ENCODE results near the gene TP63. TPM values are rescaled to one million over a fixed set of nuclear protein-coding genes. Genes with fewer than 3 reads are reported as not detected.

Gene TP63
- total and polyA plus RNA-seq, 2 donors (not counting 3 experiments of a cell fraction or from before 2014, with no cell fraction given): not detected

DNA sequence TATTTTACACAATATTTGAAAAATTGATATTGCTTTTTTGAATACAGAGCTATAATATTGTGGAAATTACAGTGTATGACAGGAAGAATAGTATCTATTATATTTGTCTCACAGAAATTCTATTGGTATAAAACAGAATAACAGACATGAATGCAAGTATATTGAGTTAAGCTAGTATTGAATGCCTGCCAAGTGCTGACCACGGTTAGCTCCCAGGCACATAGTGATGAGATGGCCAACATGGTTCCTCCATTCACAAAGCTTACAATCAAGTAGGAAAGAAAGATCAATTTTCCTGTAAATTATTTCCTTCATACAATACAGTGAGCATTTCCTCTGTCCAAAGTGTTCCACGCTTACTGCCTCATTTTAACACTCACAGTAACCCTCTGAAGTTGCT lies 67.6 kb downstream of the TP63 start:
- Histone ChIP-seq H4K20me1 (replicated peaks; ENCODE audit: control insufficient read depth, extremely low read depth, insufficient read depth, low read length) (no peaks in the 10 kb centered on the region), H3K4me3 (replicated peaks in 1 of 3; ENCODE audit: insufficient read depth in 1 of 3, low read depth in 1 of 3, low read length in 3 of 3) (no peak overlapping the region), H3K9ac (replicated peaks; ENCODE audit: extremely low read depth, insufficient read depth, low read length) (no peak overlapping the region), H3K9me1 (replicated peaks; ENCODE audit: control insufficient read depth, extremely low read depth, insufficient read depth, low read length) (no peaks in the 10 kb centered on the region), H3K79me2 (ENCODE audit: control insufficient read depth, insufficient read depth, low read length) (no peaks in the 10 kb centered on the region), H3K4me1 (ENCODE audit: control insufficient read depth, extremely low read depth, insufficient read depth, low read length) (no peaks in the 10 kb centered on the region), H3K27me3 (ENCODE audit: control insufficient read depth in 2 of 2, insufficient read depth in 2 of 2, low read length in 2 of 2) (no peaks in the 10 kb centered on the region), H3K4me2 (ENCODE audit: insufficient read depth, low read length) (no peak overlapping the region), H3K9me3 (replicated peaks; ENCODE audit: control insufficient read depth, insufficient read depth, low read length) (no peaks in the 10 kb centered on the region), H3K27ac (ENCODE audit: insufficient read depth, low read depth, low read length) (no peak overlapping the region), H3K36me3 (ENCODE audit: control insufficient read depth in 2 of 2, extremely low read depth in 1 of 2, insufficient read depth in 2 of 2, low read length in 2 of 2) (no peaks in the 10 kb centered on the region), H2AFZ (ENCODE audit: low read depth, low read length) (no peak overlapping the region)
- dilution Hi-C loops (cut with MboI; ENCODE audit: extremely low pct_ligation_motif_present, low sequenced_read_pairs): no loop called here
- POLR2A ChIA-PET: no interaction called here
- DNase-seq (ENCODE audit: low read depth, low spot score) (no peak), FAIRE-seq (no peak)
- intact Hi-C loops (cut with micrococcal nuclease): no loop called here
- CTCF ChIA-PET: interaction anchor here (1.3 to 1.9 kb wide), 4 partner anchors 8 to 250 kb away, joined by 3 to 6 read pairs (median 4); no protein-coding TSS in a partner anchor
- BruUV-seq (replicated peaks): no TSS peak
- TF ChIP-seq, protein P1, sequence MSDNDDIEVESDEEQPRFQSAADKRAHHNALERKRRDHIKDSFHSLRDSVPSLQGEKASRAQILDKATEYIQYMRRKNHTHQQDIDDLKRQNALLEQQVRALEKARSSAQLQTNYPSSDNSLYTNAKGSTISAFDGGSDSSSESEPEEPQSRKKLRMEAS (IDR thresholded peaks at IDR 0.05; ENCODE audit: insufficient read depth, insufficient read length): no peak
- TF ChIP-seq FOS (IDR thresholded peaks at IDR 0.05; ENCODE audit: borderline replicate concordance, insufficient read depth, low read length) (no peak), JUN (IDR thresholded peaks at IDR 0.05; ENCODE audit: borderline replicate concordance, insufficient read depth, insufficient read length, low read depth) (no peak), GATA2 (IDR thresholded peaks at IDR 0.05; ENCODE audit: insufficient read depth, insufficient read length, low read depth, low read length) (no peak), POLR2AphosphoS5 (IDR thresholded peaks at IDR 0.05; ENCODE audit: insufficient read depth, low read depth, low read length) (no peak), POLR2A (IDR thresholded peaks at IDR 0.05; ENCODE audit: low read depth, low read length) (no peak), EZH2 (IDR thresholded peaks at IDR 0.05; ENCODE audit: borderline replicate concordance, low read depth, low read length, severe bottlenecking) (no peak), MYC (IDR thresholded peaks at IDR 0.05; ENCODE audit: low read depth, low read length) (no peak)
- TF ChIP-seq, protein P2, sequence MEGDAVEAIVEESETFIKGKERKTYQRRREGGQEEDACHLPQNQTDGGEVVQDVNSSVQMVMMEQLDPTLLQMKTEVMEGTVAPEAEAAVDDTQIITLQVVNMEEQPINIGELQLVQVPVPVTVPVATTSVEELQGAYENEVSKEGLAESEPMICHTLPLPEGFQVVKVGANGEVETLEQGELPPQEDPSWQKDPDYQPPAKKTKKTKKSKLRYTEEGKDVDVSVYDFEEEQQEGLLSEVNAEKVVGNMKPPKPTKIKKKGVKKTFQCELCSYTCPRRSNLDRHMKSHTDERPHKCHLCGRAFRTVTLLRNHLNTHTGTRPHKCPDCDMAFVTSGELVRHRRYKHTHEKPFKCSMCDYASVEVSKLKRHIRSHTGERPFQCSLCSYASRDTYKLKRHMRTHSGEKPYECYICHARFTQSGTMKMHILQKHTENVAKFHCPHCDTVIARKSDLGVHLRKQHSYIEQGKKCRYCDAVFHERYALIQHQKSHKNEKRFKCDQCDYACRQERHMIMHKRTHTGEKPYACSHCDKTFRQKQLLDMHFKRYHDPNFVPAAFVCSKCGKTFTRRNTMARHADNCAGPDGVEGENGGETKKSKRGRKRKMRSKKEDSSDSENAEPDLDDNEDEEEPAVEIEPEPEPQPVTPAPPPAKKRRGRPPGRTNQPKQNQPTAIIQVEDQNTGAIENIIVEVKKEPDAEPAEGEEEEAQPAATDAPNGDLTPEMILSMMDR (IDR thresholded peaks at IDR 0.05; ENCODE audit: extremely low read depth in 1 of 2, insufficient read depth in 1 of 2, low read depth in 1 of 2, low read length in 2 of 2): no peak

Measured in endothelial cell of umbilical vein (primary cell).